GM19240 (cell line): ENCODE results near the gene PDILT.
"Not testable (repeated sequence)": the region's sequence is repeated elsewhere in the genome, so short reads cannot be mapped to it uniquely, and the experiment has no call there.

Experiments used
- DNase-seq: peaks from one replicate; pipeline ENCODE4 v3.0.0; 2011; ENCODE audit warnings: low spot score; ENCODE audit not compliant: insufficient read length

PDILT gene

DNA sequence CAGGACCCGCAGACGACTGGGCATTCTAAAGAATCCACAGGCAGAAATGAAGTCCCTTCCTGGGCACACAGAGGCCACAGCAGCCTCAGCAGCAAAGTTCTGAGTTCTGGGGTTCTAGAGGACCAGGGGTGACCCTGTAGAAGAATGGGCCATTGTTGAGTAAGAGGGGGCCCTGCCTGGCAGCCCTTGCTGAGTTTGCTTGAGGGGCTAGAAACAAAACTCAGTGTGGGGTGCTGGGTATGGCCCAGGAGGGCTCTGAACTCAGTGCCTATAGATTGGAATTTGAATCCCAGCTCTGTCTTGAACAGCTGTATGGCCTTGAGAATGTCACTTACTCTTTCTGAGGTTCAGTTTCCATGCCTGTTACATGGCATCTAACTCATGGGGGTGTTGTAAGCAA is at the start of gene PDILT:
PDILT (minus strand) TSS at position 101 of the 400 bp plus-strand sequence. CDS start 5,437 bp downstream, outside the sequence.
- no peak for DNase-seq

GRCh38 chr16:20453633-20454032 is 49.1 kb upstream of the PDILT start:
- DNase-seq = not testable (repeated sequence)

- DNase-seq = not testable (repeated sequence)
Observed at GRCh38 chr16:20451364-20451763, 46.8 kb upstream of the PDILT start, which contains the start of gene ACSM2A. ACSM2A (plus strand) TSS chr16:20451521; CDS start chr16:20460115, 8,594 bp downstream.

GRCh38 chr16:20446652-20447393 is 42.3 kb upstream of the PDILT start:
- DNase-seq = not testable (repeated sequence)

DNA sequence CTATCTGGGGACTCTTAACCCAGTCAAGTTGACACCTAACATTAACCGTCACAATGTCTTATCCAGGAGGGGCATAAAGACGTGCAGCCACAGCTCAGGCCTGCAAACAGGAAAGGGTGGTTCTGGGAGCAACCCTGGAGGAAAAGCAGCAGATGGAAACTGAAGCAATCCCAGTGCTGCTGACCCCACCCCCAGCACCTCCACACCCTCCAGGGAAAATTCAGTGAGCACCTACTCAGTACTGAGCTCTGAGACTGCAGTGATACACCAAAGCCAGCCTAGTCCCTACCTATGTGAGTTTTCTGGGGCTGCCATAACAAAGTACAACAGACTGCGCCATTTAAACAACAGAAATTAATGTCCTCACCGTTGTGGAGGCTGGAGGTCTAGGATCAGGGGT is 37.3 kb upstream of the PDILT start:
- not testable (repeated sequence) for DNase-seq

DNA sequence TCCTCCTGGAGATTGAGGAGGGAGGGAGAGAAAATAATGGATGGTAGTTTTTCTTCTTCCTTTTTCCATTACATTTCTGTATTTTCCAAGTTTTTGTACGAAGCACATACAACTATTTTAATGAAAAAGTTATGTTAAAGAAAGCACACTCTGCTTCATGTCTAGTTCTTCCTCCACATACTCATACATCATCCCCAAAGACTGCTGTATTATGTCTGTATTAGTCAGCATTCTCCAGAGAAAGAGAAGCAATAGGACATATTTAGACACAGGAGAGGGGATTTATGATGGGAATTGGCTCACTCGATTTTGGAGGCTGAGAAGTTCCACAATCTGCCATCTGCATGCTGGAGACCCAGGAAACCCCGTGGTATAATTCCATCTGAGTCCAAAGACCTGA is 36.7 kb upstream of the PDILT start:
- no peak for DNase-seq

- DNase-seq = not testable (repeated sequence)
Observed at GRCh38 chr16:20440731-20441130, 36.2 kb upstream of the PDILT start.

DNA sequence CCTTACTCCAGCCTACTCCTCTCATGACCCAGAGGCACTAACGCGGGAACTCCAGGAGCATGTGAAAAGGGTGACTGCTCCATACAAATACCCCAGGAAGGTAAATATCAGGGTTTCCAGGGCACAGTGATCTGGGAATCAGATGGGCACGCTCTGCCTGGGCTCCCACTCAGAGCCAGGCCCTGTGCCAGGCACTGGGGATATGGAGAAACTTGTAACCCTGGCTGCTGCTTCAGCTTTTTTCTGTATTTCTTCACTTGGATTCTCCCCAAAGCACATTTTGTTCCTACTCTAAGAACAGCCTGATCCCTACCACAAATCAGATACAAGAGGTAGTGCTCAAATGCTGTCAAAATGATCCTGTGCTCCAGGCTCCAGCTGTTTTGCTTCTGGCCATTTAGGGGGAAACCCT is 35.3 kb upstream of the PDILT start:
- DNase-seq = not testable (repeated sequence)

DNA sequence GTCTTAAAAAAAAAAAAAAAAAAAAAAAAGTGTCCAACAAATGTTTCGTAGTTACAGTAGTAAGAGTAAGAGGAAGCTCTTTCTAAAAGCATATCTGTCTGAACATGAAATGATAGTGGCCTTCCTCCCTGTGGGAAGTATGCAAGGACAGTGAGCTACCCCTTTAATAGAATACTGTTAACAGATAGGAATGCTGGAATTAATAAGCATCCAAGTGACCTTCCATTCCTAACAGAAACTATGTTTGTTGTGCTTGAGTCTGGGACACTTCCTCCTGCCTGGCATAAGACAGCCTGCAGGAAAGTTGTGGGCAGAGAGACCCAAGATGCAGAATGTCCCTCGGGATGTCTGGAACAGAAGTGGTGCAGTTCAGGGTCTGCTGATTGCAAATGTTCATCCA is 34.4 kb upstream of the PDILT start:
- not testable (repeated sequence) for DNase-seq

GRCh38 chr16:20430948-20431347 is 26.4 kb upstream of the PDILT start:
- no peak for DNase-seq

- DNase-seq = not testable (repeated sequence)
Observed at GRCh38 chr16:20430480-20430879, 25.9 kb upstream of the PDILT start.

DNA sequence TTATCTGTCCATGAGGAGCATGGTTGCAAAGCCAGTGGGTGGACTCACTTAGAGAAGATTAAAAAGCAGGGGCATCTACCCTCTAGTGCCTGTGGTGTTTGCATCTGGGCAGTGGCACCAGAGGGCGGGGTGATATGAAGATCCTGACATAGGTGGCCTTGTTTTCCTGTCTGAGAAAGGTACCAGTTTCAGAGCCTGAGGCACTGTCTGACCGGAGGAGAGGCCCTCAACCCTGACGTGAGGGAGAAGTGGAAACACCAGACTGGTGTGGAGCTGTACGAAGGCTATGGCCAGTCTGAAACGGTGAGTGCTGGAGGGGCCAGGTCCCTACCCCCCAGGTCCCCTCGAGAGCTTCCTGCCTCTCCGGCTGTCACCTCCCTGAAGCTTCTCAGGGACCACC is 25.0 kb upstream of the PDILT start:
- DNase-seq = not testable (repeated sequence)

- DNase-seq = not testable (repeated sequence)
Observed at GRCh38 chr16:20427401-20427797, 22.9 kb upstream of the PDILT start.

DNA sequence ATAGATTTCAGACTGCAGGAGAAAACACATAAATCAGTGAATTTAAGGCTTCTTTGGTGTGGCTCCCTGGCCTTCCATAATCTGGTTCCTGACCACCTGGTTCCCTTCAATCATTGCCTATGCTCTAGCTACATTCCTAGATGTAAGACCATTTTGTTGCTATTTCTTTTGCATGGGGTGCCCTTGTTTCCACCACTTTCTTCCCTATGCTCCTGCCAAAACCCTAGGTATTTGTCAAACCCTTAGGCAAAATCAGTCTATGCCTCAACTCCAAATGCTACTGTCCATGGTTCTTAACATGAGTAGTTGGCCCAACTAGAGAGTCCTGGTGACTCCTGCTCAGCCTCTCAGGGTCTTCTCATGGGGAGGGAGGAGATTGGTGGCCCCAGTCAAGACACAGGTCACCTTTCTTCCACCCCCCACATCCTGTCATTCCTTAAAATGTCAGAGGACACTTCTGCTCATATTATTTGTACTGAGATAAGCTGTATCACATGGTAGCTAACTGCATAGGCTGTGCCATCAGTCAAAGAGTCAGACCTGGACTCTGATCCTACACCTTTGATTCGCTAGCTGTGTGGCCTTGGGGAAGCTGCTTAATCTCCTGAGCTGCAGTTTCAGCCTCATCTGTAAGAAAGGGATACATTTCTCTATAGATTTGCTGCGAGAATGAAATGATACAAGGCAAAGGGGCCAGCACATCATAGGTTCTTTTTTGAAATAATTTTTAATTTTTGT is 19.8 kb upstream of the PDILT start:
- DNase-seq = no peak

DNA sequence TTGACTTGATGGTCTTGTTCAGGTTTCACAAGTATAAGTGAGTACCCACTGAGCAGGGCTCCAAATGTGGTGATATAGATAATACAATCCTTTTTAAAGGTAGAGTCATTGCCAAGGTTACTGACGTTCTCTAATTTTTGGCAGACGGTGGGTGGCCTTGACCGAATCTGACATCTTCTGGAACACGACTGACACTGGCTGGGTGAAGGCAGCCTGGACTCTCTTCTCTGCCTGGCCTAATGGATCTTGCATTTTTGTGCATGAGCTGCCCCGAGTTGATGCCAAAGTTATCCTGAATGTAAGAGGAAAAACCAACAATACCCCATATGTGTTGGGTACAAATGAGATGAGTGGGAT is 19.2 kb upstream of the PDILT start:
- not testable (repeated sequence) for DNase-seq

GRCh38 chr16:20421748-20422147 is 17.2 kb upstream of the PDILT start:
- not testable (repeated sequence) for DNase-seq

DNA sequence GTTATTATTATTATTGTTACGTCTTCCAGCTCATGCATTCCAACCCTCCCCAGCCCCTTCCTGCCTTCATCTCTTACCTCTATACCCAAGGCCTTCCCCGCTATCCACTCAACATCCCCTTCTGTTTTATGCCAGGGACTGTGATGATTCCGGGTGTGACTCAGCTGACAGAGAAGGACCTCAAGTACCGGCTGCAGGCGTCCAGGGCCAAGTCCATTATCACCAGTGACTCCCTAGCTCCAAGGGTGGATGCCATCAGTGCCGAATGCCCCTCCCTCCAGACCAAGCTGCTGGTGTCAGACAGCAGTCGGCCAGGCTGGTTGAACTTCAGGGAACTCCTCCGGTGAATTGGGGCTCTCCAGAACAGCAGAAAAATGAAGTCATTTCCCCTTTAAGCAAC is 14.6 kb upstream of the PDILT start:
- DNase-seq = not testable (repeated sequence)

GRCh38 chr16:20415541-20415940 is 11.0 kb upstream of the PDILT start:
- DNase-seq = no peak

DNA sequence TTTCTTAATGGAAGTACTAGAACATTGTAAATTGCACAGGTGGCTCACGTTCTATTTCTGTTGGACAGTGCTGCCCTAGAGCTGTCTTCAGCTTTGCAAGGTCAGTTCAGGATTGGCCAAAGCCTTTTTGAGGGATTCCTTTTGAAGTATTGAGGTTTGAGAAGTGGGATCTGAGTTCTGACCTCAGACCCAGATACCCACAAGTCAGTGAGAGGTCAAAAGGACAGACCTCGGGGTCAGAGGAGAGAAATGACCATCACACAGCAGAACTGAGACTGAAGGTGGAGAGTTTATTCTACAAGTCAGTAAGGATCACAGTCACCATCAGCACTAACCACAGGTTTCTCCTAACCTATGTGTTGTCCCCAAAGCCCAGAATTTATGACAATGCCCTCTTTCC is 6.5 kb upstream of the PDILT start:
- no peak for DNase-seq

DNA sequence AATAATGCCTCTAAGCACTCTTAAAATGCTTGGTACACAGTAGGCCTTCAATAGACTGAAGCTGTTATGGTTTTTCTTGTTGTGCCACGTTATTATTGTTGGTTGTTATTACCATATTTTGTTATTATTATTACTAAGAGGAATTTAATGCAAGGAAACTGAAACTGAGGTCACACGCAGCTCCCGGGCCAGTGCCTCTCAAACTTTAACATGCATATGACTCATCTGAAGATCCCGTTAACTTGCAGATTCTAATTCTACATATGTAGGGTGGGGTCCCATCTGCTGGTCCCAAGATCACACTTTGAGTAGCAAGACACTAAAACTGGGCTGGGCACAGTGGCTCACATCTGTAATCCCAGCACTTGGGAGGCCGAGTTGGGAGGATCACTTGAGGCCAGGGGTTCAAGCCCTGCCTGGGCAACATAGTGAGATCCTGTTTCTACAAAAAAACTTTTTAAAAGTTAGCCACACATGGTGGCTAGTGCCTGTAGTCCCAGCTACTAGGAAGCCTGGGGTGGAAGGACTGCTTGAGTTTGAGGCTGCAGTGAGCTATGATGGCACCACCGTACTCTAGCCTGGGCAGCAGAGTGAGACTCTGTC is 5.7 kb upstream of the PDILT start:
- peak; percentile 38 for DNase-seq

DNA sequence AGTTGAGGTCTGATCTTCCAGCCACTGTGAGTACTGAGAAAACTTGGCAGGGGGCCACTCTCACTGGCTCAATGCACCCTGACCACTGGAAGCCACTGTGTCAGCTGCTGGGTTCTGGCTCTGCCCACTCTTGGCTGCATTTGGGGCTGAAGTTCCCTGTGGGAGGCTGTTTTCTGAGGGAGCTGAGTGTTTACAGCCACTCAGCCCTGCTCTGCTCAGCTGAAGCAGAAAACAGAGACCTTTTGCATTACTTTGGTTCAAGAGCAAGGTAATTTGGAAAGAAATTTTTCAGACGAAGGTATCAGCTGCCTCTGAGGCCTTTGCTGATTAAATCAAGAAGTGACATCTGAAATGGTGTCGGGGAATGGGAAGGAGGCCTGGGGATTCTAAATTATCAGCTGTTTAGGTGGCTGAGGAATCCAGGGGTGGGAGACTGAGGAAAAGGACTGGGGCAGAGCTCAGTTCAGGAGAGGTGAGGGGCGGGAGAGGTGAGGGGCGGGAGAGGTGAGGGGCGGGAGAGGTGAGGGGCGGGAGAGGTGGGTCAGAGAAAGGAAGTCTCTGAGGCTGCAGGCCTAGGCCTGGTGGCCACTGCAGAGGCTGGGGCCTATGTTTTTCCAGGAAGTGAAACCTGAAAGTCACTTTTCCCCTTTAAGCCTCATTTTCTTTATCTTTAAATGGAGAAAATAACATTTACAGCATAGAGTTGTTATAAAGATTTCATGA is 5.0 kb upstream of the PDILT start, which contains the start of gene ACSM5:
ACSM5 (plus strand) TSS at position 137 of the 723 bp plus-strand sequence. CDS start 1,951 bp downstream, outside the sequence.
- DNase-seq = no peak
